Measurements from ENCODE around the gene SPDYE18.
"Not testable (repeated sequence)": the region's sequence is repeated elsewhere in the genome, so short reads cannot be mapped to it uniquely, and the experiment has no call there.

The SPDYE18 gene, protein sequence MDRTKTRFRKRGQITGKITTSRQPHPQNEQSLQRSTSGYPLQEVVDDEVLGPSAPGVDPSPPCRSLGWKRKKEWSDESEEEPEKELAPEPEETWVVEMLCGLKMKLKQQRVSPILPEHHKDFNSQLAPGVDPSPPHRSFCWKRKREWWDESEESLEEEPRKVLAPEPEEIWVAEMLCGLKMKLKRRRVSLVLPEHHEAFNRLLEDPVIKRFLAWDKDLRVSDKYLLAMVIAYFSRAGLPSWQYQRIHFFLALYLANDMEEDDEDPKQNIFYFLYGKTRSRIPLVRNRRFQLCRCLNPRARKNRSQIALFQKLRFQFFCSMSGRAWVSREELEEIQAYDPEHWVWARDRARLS

DNA sequence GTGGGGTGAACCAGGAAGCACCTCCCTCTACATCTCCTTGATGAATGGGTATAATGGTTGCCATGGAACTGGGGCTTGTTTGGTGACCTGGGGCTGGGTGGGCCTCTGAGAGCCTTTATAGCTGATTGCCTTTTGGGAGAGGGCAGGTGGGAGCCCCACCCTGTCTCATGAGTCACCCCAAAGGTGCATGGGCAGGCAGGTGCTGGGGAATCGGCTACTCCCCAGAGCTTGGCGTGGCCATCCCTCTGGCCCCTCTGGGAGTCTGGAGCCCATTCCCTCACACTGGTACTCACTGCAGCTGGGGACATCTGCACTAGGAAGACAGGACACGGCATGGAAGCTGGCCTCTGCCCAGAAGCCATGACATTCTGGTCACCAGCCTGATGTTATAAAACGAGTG is at the start of gene SPDYE18:
SPDYE18 (minus strand) TSS at position 2 of the 400 bp plus-strand sequence. CDS start 2,046 bp downstream, outside the sequence.
- not testable (repeated sequence) for DNase-seq

DNA sequence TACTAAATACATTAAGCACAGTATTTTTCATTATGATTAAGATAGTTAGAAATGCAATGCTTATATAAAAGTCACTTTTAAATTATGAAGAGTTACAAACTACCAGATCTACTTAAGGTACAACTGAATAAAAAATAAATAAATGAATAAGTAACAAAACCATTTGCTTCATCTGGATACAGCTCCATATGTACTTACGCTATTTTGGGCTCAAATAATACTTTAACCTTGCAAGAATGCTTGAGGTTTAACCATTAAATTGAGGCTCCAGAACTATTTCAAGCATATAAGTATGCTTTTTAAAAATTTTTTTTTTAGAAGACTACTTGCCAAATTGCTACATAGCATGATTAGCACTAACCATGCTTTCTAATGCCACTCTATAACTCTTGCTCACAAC is 46.0 kb upstream of the SPDYE18 start:
- not testable (repeated sequence) for DNase-seq

GRCh38 chr7:77107659-77108058 is 45.3 kb upstream of the SPDYE18 start:
- not testable (repeated sequence) for DNase-seq

GRCh38 chr7:77105904-77106303 is 43.5 kb upstream of the SPDYE18 start:
- not testable (repeated sequence) for DNase-seq

GRCh38 chr7:77102671-77103070 is 40.3 kb upstream of the SPDYE18 start:
- DNase-seq, result not testable (repeated sequence)

DNA sequence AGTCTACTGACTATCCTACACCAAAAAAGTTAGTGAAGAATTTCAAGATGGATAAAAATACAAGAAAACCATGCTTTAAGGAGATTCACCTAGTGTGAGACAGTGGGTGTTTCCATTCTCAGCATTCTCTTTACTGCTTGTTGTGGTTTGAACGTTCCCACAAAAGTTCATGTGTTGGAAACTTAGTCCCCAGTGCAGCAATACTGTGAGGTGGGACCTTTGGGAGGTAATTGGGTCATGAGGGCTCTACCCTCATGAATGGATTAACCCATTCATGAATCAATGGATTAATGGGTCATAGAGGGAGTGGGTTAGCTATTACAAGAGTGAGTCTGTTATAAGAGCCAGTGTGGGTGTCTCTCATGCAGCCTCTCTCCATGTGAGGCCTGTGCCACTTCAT is 38.8 kb upstream of the SPDYE18 start:
- DNase-seq, result not testable (repeated sequence)

DNA sequence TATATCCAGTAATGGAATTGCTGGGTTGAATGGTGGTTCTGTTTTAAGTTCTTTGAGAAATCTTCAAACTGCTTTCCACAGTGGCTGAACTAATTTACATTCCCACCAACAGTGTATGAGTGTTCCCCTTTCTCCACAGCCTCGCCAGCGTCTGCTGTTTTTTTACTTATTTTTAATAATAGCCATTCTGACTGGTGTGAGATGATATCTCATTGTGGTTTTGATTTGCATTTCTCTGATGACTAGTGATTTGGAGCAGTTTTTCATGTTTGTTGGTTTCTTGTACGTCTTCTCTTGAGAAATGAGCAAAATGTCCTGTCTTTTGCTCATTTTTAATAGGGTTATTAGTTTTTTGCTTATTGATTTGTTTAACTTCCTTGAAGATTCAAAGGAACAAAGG is 38.1 kb upstream of the SPDYE18 start:
- DNase-seq, result not testable (repeated sequence)

DNA sequence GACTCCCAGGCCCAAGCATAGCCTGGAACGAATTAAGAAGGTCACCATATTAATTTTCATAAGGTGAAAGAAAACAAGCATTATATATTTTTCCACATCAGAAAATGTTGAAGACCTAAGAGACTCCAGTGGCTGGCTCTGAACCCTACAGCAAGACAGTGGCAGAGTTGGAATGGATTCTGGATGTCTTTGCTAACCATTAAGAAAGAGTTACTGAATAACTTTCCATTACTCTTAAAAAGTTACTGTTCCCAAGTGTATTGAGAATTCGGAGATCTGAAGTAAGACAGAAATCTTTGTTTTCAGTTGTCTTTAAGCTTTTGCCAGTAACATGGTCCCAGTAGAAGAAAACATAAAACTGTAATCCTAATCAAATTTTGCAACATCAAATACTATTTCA is 29.9 kb upstream of the SPDYE18 start:
- DNase-seq, result not testable (repeated sequence)

DNA sequence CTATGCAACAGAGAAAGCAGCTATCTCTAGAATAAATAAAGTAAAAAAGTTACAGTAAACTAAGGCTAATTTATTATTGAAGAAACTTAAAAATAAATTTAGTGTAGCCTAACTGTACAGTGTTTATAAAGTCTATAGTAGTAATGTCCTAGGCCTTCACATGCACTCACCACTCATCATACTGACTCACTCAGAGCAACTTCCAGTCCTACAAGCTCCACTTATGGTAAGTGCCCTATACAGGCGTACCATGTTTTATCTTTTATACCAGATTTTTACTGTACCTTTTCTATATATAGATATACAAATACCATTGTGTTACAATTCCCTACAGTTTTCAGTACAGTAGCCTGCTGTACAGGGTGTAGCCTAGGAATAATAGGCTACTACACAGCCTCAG is 19.8 kb upstream of the SPDYE18 start:
- not testable (repeated sequence) for DNase-seq

DNA sequence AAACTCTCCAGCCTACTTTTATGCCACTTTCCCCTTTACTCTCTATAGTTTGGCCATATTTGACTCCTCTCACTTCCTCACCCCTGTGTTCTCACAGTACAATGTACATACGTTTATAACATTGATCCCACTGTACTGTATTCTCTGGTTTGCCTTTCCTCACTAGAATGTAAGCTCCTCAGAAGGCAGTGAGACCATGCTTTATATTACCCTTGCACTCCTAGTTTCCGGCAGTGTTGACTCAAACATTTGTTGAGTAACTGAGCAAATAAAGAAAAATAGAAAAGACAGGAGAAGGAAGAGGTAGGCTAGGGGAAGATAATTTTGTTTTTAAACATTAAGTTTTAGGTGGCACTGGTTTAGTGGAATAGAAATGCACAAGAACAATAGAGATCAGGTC is 17.9 kb upstream of the SPDYE18 start:
- not testable (repeated sequence) for DNase-seq

- DNase-seq, result not testable (repeated sequence)
Observed at GRCh38 chr7:77079624-77080023, 17.3 kb upstream of the SPDYE18 start.

DNA sequence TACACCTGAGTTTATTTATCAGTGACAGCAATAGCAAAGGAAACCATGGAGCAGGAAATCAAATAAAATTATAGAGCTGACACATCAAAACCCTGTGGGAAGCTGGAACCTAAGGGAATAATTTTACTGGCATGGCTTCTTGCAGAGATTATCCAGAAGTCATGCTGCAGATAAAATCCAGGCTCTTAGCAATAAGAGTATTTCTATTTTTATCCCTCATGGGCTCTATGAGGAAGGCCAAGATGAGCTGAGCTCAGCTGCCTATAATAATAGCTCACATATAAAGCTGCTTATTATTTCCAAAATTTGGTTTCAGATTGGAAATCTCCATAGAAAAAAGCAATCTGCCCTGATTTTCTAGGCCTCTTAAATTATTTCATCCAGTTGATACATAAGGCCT is 16.8 kb upstream of the SPDYE18 start:
- not testable (repeated sequence) for DNase-seq

- not testable (repeated sequence) for DNase-seq
Observed at GRCh38 chr7:77077060-77077459, 14.7 kb upstream of the SPDYE18 start.

DNA sequence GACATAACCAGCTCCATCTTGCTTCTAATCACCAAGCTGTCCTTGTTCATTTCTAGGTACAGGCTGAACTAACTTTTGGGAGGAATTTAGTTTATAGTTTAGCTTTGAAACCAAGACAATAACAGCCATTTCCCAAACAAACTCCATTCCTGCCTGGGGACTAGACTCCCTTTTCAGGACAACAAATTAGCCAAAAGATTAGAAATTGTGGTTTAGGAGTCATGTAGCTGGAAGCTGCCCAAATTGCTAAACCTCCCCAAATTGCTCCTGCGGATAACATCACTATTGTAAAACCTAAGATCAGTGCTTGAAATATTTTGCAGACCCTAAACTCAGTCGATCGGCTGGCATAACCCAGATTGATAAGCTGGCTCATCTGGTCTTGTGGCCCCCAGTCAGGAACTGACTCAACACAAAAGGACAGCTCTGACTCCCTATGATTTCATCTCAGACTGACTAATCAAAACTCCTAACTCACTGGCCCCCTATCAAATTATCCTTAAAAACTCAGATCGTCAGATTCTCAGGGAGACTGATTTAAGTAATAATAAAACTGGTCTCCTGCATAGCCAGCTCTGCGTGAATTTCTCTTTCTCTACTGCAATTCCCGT is 12.5 kb upstream of the SPDYE18 start:
- not testable (repeated sequence) for DNase-seq

GRCh38 chr7:77071108-77071507 is 8.8 kb upstream of the SPDYE18 start:
- DNase-seq, result not testable (repeated sequence)

GRCh38 chr7:77065869-77066268 is 3.5 kb upstream of the SPDYE18 start:
- DNase-seq, result not testable (repeated sequence)

GRCh38 chr7:77063732-77064131 is 1.4 kb upstream of the SPDYE18 start:
- DNase-seq, result not testable (repeated sequence)

DNA sequence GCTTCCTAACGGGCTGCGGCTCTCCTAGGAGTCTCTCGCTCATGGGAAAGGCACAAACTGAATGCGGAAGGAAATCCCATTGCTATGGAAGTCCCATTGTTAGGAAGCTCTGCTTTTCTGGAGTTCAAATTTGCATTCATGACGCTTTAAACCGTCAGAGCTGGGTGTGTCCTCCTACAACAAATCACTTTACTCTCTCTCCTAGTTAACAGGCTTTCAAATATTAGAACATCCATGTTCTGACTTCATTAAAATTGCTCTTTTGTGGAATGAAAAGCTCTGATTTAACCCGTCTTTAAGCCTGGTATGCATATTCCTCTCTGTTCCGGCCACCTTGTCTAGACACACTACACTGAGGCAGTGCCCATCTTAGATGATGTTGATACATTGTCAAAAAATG is 30.1 kb downstream of the SPDYE18 start, which contains the start of gene SPDYE17:
SPDYE17 (minus strand) TSS at position 101 of the 400 bp plus-strand sequence. CDS start 1,791 bp downstream, outside the sequence.
- DNase-seq, result not testable (repeated sequence)

DNA sequence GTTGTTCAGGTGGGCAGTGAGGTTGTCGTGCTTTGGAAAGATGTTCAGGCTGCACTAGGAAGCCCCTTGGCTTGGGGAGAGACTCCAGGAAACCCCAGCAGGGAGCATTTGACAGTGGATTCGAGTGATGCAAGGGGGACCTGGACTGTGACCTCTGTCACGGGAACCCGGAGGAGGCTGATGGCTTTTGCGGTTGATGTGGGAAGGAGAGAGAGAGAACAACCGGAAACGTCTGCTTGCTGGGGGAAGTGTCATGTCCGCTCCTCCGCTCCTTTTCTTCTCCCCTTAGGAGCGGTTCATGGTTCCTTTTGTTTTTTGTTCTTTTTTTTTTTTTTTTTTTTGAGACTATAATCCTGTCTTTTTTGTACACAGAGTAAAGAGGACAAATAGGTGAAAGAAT is 36.0 kb downstream of the SPDYE18 start:
- not testable (repeated sequence) for DNase-seq

- DNase-seq, result not testable (repeated sequence)
Observed at GRCh38 chr7:77010074-77010680, 52.2 kb downstream of the SPDYE18 start.

- DNase-seq, result not testable (repeated sequence)
Observed at GRCh38 chr7:77008000-77008399, 54.4 kb downstream of the SPDYE18 start.

DNA sequence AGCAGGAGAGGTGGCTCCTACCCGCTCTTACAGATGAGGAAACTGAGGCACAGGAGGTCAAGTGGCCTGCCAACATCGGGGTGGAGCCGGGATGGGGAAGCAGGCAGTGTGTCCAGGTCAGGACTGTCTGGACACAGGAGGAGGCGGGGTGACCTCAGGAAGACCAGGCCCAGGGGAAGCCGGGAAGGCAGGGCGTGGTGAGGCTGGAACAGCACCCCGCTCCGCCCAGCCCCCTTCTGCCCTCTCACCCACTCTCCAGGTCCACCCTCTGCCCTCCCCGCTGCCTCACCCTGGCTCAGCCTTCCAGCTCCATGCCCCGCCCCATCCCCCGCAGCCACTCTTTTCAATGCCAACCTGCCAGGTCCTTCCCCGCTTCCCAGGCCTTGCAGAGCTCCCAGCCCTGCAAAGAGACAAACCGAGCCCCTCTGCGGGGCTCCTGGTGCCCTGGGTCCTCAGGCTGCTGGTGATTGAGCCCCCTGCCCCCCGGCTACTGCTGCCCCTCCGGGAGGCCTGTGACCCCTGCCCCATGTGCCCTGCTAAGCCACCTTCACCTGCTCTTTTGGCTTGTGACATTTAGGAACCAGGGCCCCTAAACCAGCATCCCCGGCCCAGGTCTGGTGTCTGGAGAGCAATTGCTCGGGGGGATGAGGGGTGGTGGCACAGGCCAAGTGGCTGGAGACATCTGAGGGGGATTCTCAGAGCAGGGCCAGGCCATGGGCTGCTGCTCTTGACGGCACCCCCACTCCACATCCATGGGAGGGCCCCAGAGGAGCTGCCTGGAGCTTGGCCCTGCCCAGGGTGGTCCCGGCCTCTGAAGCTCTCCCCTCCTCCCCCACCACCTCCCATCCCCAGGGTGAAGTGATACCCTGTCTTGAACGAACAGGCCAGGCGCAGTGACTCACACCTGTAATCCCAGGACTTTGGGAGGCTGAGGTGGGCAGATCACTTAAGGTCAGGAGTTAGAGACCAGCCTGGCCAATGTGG is 55.9 kb downstream of the SPDYE18 start:
- not testable (repeated sequence) for DNase-seq

Measured in CD4-positive, alpha-beta T cell treated with Interferon gamma for 1 hour (primary cell).